AG08396 (cell line): ENCODE data around the gene ZEB2.

Source experiments
- DNase-seq: peaks from one replicate; pipeline ENCODE4 v3.0.0; 2012; ENCODE audit warnings: low spot score, mixed read lengths

ZEB2 gene

DNA sequence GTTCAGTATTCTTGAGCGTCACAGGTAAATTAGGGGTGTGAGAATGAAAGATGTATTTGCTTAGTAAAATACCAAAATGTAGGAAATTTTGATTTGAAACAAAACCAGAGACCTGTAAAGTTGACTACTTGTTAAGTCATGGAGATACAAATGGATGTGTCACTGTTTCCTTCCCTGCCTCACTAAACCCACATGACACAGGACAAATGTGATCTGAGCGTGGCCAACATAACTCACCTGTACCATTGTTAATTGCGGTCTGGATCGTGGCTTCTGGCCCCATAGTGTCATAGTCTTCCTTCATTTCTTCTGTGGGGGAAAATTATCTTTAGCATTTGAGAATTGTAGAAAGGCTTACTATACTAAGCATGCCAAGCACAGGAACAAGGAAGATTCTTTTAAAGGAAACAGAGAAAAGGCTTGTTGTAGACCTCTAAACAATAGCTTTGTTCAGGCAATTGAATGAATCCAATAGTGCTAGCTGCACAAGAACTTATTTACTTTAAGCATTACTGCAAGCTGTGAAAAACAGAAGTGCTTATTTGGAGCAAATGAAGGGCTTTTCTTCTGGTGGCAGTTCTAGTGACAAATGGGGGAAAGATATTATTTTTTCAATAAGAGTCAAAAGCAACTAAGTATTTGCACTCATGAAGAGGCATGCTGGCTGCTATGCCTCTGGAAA is 95.2 kb downstream of the ZEB2 start:
- no peak for DNase-seq

DNA sequence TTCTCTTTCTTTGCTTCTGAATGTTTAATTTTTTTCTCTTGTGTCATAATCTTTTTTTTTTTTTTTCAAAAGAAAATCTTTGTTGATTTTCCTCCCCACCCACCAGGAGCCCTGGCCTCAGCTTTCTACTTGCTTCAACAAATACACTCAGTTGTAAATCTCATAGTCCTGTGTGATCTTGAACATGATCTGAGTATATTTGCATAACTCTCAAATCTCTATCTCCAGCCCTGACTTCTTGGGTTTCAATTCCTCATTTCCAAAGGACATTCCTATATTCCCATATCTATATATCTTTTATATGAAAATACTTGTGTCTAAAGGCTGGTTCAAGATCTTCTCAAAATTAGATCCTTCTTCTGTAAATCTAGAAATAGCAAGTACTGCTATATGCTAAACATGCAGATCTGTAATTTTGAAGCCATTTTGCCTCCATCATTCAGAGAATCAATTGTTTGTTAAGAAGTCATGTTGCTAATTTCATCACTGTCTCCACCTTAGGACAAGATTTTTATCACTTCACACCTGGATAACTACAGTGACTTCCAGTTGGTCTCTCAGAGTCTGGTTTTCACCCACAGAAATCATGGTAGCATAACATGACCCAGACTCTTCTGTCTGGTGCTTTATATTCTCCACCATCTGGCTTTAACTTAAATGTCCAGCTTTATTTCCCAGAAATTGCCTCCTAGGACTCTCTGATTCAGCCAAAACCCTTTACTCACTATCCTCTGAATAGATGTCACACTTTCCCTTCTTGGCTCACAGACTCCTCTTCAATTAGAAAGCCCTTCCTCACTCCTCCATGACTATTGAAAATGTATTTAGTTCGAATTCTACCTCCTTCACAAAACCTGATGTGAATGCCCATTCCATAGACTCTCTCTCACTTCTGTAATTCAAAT is 98.1 kb downstream of the ZEB2 start:
- DNase-seq, result no peak

DNA sequence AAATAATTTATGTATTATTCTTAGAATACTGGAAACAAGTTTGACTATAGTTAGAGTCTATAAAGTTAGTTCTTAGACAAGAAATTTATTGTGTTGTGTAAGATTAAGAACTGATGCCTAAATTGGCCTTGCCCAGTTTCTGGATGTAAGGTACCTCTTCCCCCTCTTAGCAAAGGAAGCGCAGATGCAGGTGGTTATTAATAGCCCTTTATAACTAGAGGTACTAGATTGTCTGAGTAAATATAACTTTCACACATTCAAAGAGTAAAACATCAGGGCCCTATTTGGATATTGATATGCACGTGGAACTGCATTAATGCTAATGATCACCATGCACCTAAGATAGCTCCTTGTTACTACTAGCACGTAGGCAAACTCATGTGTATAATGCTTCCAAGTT is 100.7 kb downstream of the ZEB2 start:
- DNase-seq, result no peak

DNA sequence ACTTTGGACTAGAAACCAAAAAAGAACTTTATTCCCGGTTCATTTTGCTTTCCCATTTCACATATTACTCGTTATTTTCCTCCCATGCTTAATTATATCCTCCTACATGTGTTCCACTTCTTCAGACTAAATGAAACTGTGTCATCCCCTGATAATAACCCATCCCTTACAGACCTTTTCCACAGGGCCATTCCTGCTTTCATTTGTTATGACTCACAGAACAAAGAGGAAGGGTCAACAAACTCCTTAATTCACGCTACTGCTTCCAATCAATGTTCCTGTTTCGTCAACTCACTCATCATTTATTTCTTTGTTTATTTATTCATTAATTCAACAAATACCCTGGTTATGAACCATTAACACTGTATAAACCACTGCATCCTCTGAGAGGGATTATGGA is 104.5 kb downstream of the ZEB2 start:
- DNase-seq, result no peak

DNA sequence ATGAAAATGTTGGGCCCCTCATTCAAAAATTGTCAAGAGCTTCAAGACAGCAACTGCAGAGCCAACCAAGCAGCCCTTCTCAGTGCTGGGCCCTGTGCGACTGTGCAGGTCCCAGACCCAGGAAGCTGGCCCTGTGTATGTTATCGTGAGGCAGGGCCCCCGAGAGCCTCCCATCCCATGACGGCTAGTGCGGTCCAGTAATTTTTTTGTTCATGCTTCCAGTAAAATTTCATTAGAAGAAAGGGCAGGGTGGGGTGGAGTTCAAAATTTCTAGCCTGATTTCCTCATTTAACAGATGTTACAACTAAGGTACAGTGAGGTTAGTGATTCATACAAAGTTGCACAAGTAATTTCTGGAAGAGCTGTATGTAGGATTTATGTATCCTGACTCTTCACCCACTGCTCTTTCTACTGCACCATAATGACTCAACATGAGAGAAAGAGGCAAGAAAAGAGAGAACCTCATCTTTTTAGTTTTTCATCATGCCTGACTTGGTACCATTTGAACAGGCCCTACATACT is 105.5 kb downstream of the ZEB2 start:
- DNase-seq, result peak; percentile 32

DNA sequence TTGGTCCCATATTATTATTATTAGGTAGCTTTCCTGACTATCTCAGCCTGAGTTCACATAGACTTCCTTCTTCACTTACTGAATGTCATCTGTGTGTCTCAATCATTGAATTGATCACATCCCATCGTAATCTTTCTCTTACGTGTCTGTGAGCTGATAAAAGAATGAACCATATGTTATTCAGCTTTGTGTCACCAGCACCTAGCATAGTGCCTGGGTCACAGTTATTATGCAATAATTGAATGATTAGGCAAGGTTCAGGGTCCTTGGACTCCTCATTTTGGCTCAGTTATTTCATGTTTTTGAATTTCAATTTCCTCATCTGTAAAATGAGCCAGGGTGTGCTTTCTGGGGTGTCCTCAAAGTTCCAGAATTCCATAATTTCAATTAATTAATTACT is 107.2 kb downstream of the ZEB2 start:
- DNase-seq, result no peak

DNA sequence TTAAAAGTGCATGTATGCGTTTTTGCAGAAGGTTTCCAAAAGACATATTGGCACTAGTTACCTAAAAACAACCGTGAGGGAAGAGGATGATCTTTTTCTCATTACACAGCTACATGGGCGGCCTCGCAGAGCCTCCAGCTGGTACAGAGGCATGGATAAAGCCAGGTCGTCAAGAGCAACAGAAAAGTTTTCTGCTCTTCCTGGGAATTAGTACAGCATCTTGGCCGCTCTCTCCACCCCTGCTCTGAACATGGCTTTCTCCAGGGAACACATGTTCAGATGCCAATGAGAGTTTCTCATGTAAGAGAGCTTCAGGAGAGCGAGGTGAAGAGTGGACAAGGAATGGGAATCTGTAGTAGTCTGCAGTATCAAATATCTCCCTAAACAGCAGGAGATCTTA is 108.4 kb downstream of the ZEB2 start:
- no peak for DNase-seq

DNA sequence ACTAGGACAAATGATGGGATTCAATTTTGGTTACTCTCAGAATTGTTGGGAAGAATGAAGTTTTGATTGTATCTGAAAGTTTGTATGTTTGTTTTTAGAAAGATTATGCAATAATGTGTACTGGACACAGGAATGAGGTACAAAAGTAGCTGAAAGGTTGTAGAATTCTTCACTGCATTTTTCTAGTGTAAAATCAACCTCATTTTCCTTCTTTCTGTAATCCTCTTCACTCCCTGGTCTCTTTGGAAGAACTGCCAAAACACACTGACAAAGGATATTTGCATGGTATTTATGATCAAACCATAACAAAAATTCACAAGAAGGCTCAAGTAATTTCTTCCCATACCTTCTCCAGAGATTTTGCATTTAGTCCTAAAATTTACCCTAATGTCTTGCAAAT is 110.7 kb downstream of the ZEB2 start:
- no peak for DNase-seq

DNA sequence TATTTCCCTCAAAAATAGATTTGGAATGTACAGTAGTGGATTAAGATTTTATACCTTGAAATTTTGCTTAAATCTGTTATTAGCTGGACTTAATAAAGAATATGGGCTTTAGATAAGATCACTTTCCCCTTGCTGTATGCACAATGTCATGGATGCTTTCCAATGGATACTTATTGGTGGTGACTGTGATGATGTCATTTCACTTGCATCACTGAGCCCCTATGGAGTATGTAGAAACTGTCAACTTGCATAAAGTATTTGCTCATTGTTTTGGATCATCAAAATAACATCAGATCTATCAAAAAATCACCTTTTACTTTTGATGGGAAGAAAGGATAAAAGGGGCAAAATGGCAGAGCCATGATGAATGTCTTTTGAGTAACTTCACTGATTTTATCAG is 112.7 kb downstream of the ZEB2 start:
- DNase-seq, result no peak

DNA sequence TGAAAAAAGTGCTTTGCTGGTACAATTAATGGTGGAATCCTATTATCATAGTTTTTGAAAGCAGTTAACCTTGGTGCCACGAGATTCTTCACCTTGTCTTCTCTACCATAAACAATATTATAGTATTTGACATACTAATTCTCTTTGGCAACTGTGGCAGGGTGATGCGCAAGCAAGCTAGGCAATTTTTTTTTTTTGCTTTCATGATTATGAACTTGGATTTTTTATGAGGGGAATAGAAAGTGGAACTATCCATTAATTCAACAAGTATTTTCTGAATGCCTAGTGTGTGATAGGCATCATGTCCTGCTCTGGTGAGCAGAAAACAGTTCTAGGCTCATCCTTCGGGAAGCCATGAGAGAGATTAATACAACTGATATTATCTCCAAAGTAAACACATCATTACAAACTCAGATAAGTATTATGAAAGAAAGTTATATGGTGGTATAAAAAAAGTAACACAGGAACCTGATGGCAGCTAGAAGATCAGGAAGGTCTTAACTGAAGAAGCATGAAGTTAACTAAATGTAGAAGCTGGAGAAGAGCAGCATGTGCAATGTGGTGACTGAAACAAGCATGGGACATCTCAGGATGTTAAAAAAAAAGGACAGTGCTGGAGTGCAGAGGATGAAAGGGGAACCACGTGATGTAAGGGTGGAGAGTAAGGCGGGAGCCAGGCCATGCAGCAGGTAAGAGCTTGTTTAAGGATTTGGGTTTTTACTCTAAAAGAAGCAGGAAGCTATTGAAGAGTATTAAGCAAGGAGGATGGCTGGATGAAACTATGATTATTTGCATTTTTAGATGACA is 113.7 kb downstream of the ZEB2 start:
- no peak for DNase-seq

DNA sequence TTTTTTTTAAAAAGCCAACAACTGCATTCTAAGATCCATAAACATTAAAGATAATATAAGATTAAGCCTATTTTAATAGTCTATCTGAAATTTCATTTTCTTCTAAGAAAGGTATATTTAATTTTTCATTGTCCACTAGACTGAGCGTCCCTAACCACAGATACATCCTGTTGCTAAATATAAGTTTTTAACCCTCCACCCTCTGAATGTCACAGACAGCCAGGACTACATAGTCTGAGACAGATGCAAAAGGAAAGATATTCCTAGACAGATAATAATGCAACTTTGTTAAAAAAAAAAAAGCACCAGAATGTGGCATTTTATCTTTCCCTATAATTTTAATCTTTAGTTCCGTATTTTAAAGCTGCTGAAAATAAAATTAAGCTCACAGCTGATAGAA is 114.6 kb downstream of the ZEB2 start:
- DNase-seq, result no peak

DNA sequence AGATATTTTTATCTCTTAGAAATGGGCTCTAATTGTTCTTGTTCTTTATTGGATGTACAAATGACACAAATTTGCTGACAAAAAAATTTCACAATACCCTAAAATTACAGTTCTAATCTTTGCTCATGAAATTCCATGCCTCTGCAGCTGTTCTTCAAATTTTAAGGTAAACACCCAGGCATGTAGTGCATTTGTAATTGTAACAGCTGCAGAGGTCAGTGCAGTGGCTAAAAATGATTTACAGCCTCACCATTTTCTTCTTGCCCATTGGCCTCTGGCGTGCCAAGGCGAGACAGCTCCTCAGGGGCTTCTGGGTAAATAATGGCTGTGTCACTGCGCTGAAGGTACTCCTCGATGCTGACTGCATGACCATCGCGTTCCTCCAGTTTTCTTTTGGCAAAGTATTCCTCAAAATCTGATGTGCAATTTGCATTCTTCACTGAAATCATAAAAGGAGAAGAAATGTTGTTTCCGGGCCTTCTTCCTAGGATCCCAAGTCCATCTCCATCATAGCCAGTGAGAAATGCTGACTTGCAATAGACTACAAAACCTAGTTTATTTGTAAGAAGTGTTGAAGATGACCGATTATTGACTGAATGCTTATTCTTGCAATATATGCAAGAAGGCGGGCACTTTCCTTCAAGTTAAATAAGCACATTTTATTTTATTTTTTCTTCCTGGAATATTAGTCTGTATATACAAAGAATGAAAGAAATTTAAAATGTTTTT is 115.2 kb downstream of the ZEB2 start:
- no peak for DNase-seq

DNA sequence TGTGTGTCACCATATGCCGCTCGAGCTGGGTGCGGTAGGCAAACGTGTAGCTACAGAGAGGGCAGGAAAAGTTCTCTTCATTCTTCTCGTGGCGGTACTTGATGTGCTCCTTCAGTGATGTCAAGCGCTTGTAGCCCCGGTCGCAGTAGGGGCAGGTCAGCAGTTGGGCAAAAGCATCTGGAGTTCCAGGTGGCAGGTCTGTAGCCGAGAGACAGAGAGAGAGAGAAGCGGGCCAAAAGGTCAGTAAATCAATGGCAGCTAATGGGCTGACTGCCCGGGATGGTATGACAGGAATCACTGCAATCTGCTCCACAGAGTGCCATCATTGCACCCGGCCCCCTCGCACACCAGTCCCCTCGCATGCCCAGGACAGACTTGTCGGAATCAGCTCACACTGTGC is 116.0 kb downstream of the ZEB2 start:
- DNase-seq, result no peak

DNA sequence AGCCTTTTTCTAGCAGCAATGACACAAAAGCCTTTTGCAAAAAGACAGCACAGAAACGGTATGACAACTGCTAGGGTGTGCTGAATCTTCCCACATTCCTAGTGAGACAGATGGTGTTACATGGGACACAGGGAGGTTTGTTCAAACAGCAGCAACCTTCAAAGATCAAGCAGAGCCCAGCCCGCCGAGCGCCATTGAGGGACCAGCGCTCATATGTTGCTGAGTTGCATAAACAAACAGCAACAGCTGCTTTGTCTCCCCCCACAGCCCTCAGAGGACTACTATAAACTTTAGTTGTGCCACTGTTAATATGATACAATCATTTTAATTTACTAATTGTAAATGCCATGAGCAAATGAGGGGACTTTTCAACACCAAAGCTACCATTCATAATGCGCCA is 117.7 kb downstream of the ZEB2 start:
- DNase-seq, result peak; percentile 21

DNA sequence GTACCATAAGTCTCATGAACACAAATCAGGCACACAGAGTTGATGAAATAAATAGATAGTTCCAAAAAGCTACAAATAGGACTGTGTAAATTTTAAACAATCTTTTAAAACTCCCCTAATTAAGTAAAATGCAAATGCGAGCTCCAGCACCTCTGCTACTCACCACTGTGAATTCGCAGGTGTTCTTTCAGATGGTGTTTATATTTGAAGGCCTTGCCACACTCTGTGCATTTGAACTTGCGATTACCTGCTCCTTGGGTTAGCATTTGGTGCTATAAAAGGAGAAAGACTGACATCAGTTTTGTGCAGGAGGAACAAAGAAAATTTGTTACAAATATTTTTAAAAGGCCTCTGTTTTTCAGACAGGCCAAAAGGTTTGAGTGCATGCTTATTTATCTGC is 118.9 kb downstream of the ZEB2 start:
- no peak for DNase-seq

DNA sequence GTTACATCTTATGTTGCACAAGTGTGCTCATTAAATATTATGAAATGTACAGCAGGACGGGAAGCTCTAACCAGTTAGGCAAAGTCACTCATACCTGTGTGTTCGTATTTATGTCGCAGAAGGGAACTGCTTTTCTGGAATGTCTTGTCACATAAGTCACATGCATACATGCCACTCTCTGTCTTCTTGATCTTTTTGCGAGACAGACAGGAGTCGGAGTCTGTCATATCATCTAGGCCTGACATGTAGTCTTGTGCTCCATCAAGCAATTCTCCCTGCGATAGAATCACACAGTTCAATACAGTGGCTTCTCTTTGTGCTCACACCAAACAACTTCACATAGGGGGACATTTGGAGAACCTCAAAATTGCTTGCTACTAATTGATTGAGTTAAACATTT is 123.6 kb downstream of the ZEB2 start:
- DNase-seq, result no peak

DNA sequence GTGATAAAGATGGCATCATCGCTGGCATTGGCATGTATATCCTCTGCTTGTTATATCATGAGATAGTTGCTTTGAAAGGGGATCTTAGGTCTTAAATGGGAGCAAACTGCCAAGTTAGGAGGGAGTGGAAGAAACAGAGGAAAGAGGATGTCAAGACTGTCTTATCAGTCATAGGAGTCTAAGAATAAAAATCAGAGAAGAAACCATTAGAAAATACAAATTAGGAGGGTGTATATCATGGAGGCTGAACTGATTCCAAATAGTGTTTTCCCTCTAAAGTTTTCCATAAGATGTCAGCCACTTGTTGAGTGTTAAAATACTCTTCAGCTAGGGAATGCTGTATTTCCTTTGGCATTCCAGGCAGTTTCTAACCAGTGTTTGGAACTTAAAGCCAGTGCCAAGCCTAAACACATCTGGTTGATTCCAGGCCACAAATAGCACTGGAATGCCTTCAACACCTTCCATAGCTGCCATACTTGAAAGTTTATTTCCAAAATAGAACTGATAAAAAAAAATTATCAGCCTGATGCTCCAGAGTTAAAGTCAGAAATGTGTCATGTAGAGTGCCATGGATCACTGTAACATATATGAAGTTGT is 129.4 kb downstream of the ZEB2 start:
- DNase-seq, result peak; percentile 61

DNA sequence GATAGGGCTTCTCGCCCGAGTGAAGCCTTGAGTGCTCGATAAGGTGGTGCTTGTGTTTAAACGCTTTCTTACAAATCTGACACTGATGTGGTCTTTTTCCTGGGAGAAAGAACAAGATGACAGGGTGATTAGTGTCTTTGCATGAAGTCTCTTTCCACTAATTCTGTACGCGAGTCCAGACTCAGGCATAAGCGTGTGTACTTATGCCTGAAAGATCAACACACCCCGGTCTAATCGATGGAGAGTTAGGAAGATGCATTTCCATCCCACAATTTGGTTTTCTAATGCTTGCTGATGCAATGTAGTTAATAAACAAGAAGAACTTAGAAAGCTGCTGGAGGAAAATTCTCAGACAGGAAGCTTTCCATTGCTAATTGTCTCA is 130.0 kb downstream of the ZEB2 start:
- DNase-seq, result no peak

DNA sequence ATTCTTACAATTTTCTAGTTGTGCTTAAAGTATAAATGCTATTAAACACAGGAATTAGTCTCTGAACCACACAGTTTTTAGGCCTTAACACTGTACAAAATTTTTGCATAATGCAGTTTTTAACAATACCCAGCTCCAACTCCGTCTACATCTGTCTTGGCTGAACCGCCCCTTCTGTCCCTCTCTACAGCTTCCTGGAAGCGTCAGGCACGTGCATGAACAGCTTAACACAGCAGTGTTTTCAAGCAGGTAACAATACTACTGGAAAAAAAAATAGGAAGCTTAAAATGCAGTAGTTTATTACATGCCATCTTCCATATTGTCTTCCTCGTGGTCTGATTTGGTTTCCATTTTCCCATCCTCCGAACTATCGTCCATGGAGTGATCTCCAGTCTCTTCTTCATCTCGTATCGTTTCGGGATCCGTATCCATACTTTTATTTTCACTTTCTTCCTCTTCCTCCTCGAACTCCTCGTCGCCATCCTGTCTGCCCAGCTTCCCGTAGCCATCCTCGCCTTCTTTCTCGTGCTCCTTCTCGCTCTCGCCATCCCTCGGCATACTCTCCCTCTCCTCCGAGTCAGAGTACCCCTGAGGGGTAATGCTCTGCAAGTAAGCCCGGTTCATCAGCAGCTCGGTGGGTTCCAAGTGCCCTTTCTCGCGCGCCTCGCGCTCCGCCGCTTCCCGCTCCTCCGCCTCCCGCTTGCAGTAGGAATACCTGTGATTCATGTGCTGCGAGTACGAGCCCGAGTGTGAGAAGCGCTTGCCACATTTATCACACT is 130.6 kb downstream of the ZEB2 start:
- DNase-seq, result no peak

DNA sequence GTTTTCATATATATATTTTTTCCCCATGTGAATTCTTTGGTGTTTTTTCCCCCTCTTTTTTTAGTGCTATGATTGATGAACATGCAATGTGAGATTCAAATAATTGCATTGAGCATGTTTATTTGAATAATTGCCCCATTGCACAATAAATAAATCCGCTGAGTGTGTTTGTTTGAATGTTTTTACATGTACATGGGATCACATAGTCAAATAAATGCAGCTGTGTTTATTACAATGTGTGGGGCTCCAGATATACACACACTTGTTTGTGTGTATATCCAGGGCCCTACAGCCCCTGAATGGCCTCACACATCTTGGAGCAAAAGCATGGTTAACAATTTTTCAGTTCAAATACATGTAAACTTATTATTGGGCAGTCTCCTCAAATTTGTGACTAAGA is 134.5 kb downstream of the ZEB2 start:
- DNase-seq, result no peak
